Activated T-helper 1 cell treated with anti-CD3 and anti-CD28 coated beads, Interleukin-12 subunit alpha, Interleukin-12 subunit beta, Interleukin-2, Interleukin-4 antibody, amounts not matched to agents 30 ng/mL and 10 ng/mL and 1 ng/mL, durations not matched to agents 14 hours and 24 hours and 36 hours (primary cell): ENCODE results near the gene SLC12A6. TPM values are rescaled to one million over a fixed set of nuclear protein-coding genes. Genes with fewer than 3 reads are reported as not detected.

Experiments used
- DNase-seq: peaks from one replicate; pipeline ENCODE4 v3.0.0; 2021; ENCODE audit warnings: low spot score
- H3K27ac Mint-ChIP-seq: one replicate; pipeline ENCODE4 v1.8.0; 2021; ENCODE audit warnings: mild to moderate bottlenecking, mixed read lengths
- H3K27me3 Mint-ChIP-seq: one replicate; pipeline ENCODE4 v1.8.0; 2022; ENCODE audit warnings: mild to moderate bottlenecking, moderate library complexity, mixed read lengths; ENCODE audit not compliant: insufficient read depth
- H3K36me3 Mint-ChIP-seq: one replicate; pipeline ENCODE4 v1.8.0; 2021; ENCODE audit warnings: low read depth, mixed read lengths
- H3K4me1 Mint-ChIP-seq: one replicate; pipeline ENCODE4 v1.8.0; 2021; ENCODE audit warnings: low read depth, mixed read lengths
- H3K4me3 Mint-ChIP-seq: one replicate; pipeline ENCODE4 v1.8.0; 2021; ENCODE audit warnings: mild to moderate bottlenecking, moderate library complexity, mixed read lengths
- H3K9me3 Mint-ChIP-seq: one replicate; pipeline ENCODE4 v1.8.0; 2021; ENCODE audit warnings: mixed read lengths
- intact Hi-C: fragments of 100-400 bp; cut with micrococcal nuclease; formaldehyde crosslinking; loops from one replicate; pipeline ENCODE4 v1.15.1; 2024
- total RNA-seq: library from RNA; stranded (reverse); gene quantifications from 2 replicates; pipeline ENCODE4 v1.2.3, GENCODE V29; 2022

SLC12A6 gene
- total RNA-seq, 1 donor from 2014 or later = 33.2 TPM

DNA sequence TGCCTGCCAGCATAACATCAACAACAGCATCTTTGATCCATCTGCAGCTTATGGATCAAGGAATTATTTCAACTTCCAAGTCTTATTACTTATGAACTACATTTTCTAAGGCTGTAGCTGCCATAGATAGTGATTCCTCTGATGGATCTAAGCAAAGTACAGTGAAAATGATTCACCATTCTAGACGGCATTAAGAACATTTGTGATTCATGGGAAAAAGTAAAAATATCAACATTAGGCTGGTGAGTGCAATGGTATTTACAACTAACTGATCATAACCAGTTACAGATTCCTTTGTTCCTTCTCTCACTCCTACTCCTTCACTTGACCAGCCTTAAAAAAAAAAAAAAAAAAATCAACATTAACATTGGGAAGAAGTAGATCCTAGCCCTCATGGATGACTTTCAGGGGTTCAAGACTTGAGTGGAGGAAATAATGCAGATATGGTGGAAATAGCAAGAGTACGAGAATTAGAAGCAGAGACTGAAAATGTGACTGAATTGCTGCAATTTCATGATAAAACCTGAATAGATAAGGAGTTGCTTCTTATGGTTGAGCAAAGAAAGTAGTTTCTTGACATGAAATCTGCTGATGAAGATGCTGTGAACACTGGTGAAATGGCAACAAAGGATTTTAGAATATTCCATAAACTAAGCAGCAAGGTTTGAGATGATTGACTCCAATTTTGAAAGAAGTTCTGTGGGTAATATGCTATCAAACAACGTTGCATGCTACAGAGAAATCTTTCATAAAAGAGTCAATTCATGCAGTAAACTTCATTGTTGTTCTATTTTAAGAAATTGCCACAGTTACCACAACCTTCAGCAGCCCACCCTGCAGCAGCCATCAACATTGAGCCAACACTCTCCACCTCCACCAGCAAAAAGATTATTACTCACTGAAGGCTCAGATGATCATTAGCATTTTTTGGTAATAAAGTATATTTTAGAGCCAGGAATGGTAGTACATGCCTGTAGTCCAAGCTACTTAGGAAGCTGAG, 22.8 kb downstream of the SLC12A6 start:
- Mint-ChIP-seq H3K36me3 (peaks cover 23% of the 10 kb centered on the region), H3K9me3 (no peaks in the 10 kb centered on the region), H3K4me1 (peaks cover 41% of the 10 kb centered on the region), H3K4me3 (no peak overlapping the region), H3K27ac (no peak overlapping the region), H3K27me3 (no peaks in the 10 kb centered on the region)
- intact Hi-C loops = no loop called here
- no peak for DNase-seq

DNA sequence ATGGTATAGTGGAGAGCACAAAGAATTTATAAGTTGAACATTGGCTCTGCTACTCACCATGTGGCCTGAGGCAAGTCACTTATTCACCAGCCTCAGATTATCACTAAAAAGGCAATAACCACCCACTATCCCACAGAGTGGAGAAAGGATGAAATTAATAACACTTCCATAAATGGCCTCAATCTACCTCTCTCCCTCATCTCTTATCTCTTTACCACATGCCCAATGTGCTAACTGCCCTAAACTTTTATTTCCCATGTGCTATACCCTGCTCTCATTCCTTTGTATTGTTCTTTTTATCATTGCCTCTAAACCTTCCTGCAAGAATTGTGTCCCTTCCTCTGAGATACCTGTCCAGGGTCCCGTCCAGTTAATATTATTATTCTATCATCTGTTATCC, 26.0 kb downstream of the SLC12A6 start:
- no peaks in the 10 kb centered on the region for H3K9me3 Mint-ChIP-seq
- H3K36me3 Mint-ChIP-seq = peaks cover 31% of the 10 kb centered on the region
- no peak overlapping the region for H3K4me3 Mint-ChIP-seq
- intact Hi-C loops = no loop called here
- H3K27me3 Mint-ChIP-seq = no peaks in the 10 kb centered on the region
- no peak overlapping the region for H3K27ac Mint-ChIP-seq
- no peak for DNase-seq
- H3K4me1 Mint-ChIP-seq = peaks cover 35% of the 10 kb centered on the region

DNA sequence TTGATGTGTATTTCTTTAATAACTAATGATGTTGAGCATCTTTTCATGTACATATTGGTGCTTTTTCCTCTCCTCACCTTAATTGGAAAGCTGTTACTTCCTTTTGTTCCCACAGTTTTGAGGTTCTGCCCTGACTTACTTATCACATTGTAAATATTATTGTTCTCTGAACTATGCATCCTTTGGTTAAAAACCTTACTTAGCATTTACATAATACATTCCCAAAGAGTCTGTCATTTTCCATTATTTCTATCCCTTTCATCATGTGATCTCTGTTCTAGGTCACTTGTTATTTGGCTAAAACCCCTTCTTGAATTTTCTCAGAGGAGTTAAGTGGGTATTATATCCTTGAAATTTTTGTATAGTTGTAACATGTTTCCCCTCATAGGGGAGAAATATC, 33.0 kb downstream of the SLC12A6 start:
- peaks cover 22% of the 10 kb centered on the region for H3K36me3 Mint-ChIP-seq
- H3K4me1 Mint-ChIP-seq = peaks cover 28% of the 10 kb centered on the region
- H3K27me3 Mint-ChIP-seq = no peaks in the 10 kb centered on the region
- intact Hi-C loops = no loop called here
- DNase-seq = no peak
- no peak overlapping the region for H3K27ac Mint-ChIP-seq
- H3K9me3 Mint-ChIP-seq = no peaks in the 10 kb centered on the region
- no peak overlapping the region for H3K4me3 Mint-ChIP-seq

DNA sequence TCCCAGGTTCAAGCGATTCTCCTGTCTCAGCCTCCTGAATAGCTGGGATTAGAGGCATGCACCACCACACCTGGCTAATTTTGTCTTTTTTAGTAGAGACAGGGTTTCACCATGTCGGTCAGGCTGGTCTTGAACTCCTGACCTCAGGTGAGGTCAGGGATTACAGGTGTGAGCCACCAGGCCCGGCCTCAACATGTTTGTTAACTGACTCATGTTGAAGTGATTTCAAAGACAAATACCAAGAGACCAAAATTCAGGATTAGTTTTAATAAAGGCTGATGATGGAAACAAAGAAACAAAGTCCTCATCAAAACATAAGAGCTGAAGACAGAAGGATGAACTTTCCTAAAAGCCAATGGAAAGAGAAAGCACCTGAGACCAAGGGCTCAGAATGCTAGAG, 36.5 kb downstream of the SLC12A6 start:
- H3K4me3 Mint-ChIP-seq = no peak overlapping the region
- peaks cover 23% of the 10 kb centered on the region for H3K4me1 Mint-ChIP-seq
- no peak overlapping the region for H3K27ac Mint-ChIP-seq
- H3K9me3 Mint-ChIP-seq = no peaks in the 10 kb centered on the region
- intact Hi-C loops = loop anchor here (2.0 kb wide), 1 partner anchor 20 kb away; no protein-coding TSS in a partner anchor
- peaks cover 17% of the 10 kb centered on the region for H3K36me3 Mint-ChIP-seq
- no peak for DNase-seq
- no peaks in the 10 kb centered on the region for H3K27me3 Mint-ChIP-seq

DNA sequence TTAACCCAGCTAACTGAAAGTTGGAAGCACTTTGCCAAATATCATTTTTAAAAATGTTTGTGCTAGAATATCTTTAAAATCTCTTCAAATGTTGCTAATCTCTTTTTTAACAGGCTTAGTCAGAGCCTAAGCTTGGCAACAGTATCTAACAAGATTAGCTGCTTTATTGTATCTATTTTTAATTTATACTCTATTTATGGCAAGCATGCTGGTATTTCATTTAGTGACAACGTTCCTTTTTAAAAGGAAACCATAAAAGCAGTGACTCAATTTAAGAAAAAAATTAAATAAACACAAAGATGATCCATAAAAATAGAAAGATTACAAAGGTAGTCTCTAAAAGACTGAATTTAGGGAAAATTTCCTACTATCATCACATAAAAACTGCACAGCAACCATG, 40.5 kb downstream of the SLC12A6 start:
- no peaks in the 10 kb centered on the region for H3K27me3 Mint-ChIP-seq
- peaks cover 21% of the 10 kb centered on the region for H3K36me3 Mint-ChIP-seq
- peaks cover 13% of the 10 kb centered on the region for H3K4me1 Mint-ChIP-seq
- H3K27ac Mint-ChIP-seq = no peak overlapping the region
- no peaks in the 10 kb centered on the region for H3K9me3 Mint-ChIP-seq
- no peak for DNase-seq
- no peak overlapping the region for H3K4me3 Mint-ChIP-seq
- intact Hi-C loops = no loop called here

DNA sequence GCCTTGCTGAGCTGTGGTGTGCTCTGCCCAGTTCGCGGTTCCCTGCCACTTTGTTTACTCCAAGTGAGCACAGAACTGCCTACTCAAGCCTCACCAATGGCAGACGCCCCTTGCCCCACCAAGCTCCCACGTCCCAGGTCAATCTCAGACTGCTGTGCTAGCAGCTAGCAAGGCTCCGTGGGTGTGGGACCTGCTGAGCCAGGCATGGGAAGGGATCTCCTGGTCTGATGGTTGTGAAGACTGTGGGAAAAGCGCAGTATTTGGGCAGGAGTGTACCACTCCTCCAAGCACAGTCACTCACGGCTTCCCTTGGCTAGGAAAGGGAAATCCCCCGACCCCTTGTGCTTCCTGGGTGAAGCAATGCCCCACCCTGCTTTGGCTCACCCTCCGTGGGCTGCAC, 45.0 kb downstream of the SLC12A6 start:
- peaks cover 7% of the 10 kb centered on the region for H3K9me3 Mint-ChIP-seq
- no peak for DNase-seq
- H3K36me3 Mint-ChIP-seq = peaks cover 40% of the 10 kb centered on the region
- no peaks in the 10 kb centered on the region for H3K27me3 Mint-ChIP-seq
- intact Hi-C loops = no loop called here
- H3K27ac Mint-ChIP-seq = no peak overlapping the region
- peaks cover 15% of the 10 kb centered on the region for H3K4me1 Mint-ChIP-seq
- no peak overlapping the region for H3K4me3 Mint-ChIP-seq

DNA sequence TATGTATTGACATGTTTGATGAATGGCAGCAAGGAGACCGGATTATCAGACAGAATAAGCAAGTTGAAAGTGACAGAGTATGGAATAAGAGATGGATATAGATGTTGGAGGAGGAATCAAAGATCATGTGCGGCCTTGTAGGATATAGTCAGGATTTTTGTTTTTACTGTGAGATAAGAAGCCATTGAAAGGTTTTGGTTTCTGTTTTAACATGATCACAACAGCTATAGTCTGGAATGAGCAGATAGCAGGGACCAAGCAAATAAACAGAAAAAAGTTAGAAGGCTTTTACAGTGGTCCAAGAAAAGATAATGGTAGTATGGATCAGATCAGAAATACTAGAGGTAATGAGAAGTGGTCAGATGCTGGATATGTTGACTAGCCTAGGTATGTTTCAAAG, 52.6 kb downstream of the SLC12A6 start:
- intact Hi-C loops = no loop called here
- H3K4me1 Mint-ChIP-seq = peaks cover 9% of the 10 kb centered on the region
- peak overlapping the region; percentile 32 for H3K27ac Mint-ChIP-seq
- no peaks in the 10 kb centered on the region for H3K27me3 Mint-ChIP-seq
- peaks cover 7% of the 10 kb centered on the region for H3K9me3 Mint-ChIP-seq
- H3K36me3 Mint-ChIP-seq = peaks cover 25% of the 10 kb centered on the region
- no peak for DNase-seq
- no peak overlapping the region for H3K4me3 Mint-ChIP-seq

DNA sequence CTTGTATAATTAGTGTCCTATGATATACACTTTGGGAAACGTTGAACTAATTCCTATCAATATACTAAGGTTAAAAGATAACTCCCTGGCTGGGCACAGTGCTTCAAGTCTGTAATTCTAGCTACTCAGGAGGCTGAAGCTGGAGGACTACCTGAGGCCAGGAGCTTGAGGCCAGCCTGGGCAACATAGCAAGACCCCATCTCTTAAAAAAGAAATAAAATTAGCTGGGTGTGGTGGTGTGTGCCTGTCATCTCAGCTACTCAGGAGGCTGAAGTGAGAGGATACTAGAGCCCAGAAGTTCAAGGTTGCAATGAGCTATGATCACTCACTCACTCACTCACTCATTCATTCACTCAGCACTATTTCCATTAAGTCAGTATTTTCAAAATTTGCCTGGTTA, 55.2 kb downstream of the SLC12A6 start:
- Mint-ChIP-seq H3K4me3 (no peak overlapping the region), H3K27me3 (no peaks in the 10 kb centered on the region), H3K9me3 (no peaks in the 10 kb centered on the region), H3K4me1 (peaks cover 9% of the 10 kb centered on the region), H3K36me3 (peaks cover 12% of the 10 kb centered on the region), H3K27ac (no peak overlapping the region)
- intact Hi-C loops = no loop called here
- no peak for DNase-seq

DNA sequence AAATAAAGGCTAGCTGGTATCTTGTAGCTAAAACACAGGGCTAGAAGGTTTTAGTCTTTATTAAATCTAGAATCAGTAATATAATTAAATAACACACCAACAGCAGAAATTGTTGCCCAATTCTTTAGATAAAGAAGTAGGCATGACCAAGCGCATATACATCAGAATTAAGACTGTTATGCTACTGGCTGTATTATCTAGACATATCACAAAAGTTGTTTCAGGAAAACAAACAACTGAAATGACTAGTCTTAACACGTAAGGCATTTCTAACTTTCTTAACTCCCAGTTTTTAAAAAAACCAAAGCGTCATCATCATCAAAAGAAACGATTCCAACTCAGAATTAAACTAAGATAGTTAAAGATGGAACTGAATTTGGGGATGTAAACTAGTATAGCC, 57.4 kb downstream of the SLC12A6 start:
- no peak for DNase-seq
- Mint-ChIP-seq H3K27me3 (no peaks in the 10 kb centered on the region), H3K27ac (no peak overlapping the region), H3K36me3 (peaks cover 6% of the 10 kb centered on the region), H3K4me1 (peaks cover 7% of the 10 kb centered on the region), H3K9me3 (no peaks in the 10 kb centered on the region), H3K4me3 (no peak overlapping the region)
- intact Hi-C loops = loop anchor here (2.0 kb wide), 1 partner anchor 21 kb away; no protein-coding TSS in a partner anchor

DNA sequence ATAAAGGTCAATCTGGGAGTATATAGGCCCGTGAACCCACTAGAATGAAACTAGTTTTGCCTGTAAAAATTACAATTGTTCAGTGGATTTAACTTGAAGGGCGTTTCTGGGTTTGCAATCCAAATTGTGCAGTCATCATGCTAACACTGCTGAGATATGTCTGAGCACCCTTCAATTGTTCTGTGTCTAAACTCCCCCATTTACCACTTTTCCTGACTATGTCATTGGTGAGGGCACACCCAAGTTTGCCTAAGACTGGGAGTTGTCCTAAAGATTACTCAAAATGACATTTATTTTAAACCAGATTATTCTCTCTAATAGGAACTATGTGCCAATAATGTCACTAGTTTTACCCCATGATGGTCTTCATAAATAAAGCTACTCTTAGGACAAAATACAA, 58.2 kb downstream of the SLC12A6 start:
- no peak for DNase-seq
- H3K27me3 Mint-ChIP-seq = no peaks in the 10 kb centered on the region
- no peaks in the 10 kb centered on the region for H3K9me3 Mint-ChIP-seq
- intact Hi-C loops = loop anchor here (5.0 kb wide), 1 partner anchor 48 kb away; no protein-coding TSS in a partner anchor
- H3K27ac Mint-ChIP-seq = no peak overlapping the region
- peaks cover 6% of the 10 kb centered on the region for H3K36me3 Mint-ChIP-seq
- no peaks in the 10 kb centered on the region for H3K4me1 Mint-ChIP-seq
- no peak overlapping the region for H3K4me3 Mint-ChIP-seq

DNA sequence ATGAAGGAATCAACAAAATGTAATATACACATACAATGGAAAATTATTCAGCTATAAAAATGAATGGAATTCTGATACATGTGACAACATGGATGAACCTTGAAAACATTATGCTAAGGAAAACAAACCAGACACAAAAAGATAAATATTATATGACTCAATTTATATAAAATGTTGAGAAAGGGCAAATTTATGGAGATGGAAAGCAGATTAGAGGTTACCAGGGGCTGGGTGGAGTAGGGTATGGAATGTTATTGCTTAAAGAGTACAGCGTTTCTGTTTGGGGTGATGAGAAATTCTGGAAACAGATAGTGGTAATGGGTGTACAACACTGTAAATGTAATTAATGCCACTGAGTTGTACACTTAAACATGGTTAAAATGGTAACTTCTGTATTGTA, 61.9 kb downstream of the SLC12A6 start:
- no peak overlapping the region for H3K27ac Mint-ChIP-seq
- H3K4me1 Mint-ChIP-seq = no peaks in the 10 kb centered on the region
- no peaks in the 10 kb centered on the region for H3K27me3 Mint-ChIP-seq
- intact Hi-C loops = loop anchor here (5.0 kb wide), 1 partner anchor 52 kb away; no protein-coding TSS in a partner anchor
- H3K36me3 Mint-ChIP-seq = peaks cover 14% of the 10 kb centered on the region
- H3K9me3 Mint-ChIP-seq = no peaks in the 10 kb centered on the region
- no peak for DNase-seq
- H3K4me3 Mint-ChIP-seq = no peak overlapping the region

DNA sequence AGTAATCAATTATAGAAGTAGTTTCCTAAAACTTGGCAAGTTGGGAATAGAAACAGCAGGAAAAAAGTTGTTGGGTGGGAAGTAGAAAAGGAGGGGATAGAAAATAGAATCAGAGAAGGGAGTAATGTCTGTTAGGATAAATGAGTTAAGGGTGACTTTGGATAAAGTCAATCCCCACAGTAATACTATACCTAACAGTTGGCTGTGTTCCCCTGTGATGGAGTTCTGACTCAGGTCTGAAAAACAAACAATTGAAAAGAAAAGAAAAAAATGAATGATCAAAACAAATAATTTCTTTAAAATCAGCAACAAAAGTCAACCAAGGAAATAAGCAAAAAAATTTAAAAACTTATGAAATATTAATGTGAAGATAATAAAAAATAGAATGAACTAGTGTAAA, 62.4 kb downstream of the SLC12A6 start:
- H3K4me1 Mint-ChIP-seq = no peaks in the 10 kb centered on the region
- intact Hi-C loops = loop anchor here (5.0 kb wide), 1 partner anchor 52 kb away; no protein-coding TSS in a partner anchor
- no peaks in the 10 kb centered on the region for H3K9me3 Mint-ChIP-seq
- peaks cover 15% of the 10 kb centered on the region for H3K36me3 Mint-ChIP-seq
- H3K27me3 Mint-ChIP-seq = no peaks in the 10 kb centered on the region
- no peak for DNase-seq
- no peak overlapping the region for H3K4me3 Mint-ChIP-seq
- no peak overlapping the region for H3K27ac Mint-ChIP-seq

DNA sequence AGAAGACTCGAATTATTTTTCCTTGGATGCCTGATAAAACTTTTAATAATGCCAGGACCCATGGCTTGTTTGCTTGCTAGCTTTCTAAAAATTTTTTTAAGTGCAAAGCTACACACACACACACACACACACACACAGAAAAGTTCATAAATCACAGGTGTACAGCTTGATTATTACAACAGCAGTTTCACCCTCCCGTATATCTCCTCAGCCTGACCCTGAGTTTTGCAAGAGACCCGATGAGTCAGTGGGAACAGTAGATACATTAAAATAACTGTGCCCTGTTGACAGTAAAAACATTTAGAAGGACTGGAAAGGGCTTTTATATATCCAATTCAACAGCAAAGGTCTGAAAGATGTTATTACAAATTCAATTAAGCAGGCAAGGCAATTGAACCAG, 66.1 kb downstream of the SLC12A6 start:
- no peaks in the 10 kb centered on the region for H3K27me3 Mint-ChIP-seq
- H3K4me1 Mint-ChIP-seq = peaks cover 5% of the 10 kb centered on the region
- no peak overlapping the region for H3K27ac Mint-ChIP-seq
- intact Hi-C loops = no loop called here
- no peak overlapping the region for H3K4me3 Mint-ChIP-seq
- DNase-seq = no peak
- H3K9me3 Mint-ChIP-seq = no peaks in the 10 kb centered on the region
- H3K36me3 Mint-ChIP-seq = peaks cover 16% of the 10 kb centered on the region
